Activated T-cell treated with anti-CD3 and anti-CD28 coated beads for 24 hours (primary cell): ENCODE results near the gene CACNG3.
"Not testable (repeated sequence)": the region's sequence is repeated elsewhere in the genome, so short reads cannot be mapped to it uniquely, and the experiment has no call there.

ENCODE experiments used
- DNase-seq: peaks from one replicate; pipeline ENCODE4 v3.0.0-alpha.2; 2020; ENCODE audit warnings: low read depth

Gene CACNG3

GRCh38 chr16:24332582-24333090 lies 76.5 kb downstream of the CACNG3 start:
- no peak for DNase-seq

GRCh38 chr16:24336491-24336890 lies 80.4 kb downstream of the CACNG3 start:
- no peak for DNase-seq

- DNase-seq: no peak
These were observed 80.9 kb downstream of the CACNG3 start for GRCh38 chr16:24337013-24337412.

GRCh38 chr16:24343829-24344228 lies 87.7 kb downstream of the CACNG3 start:
- not testable (repeated sequence) for DNase-seq

- DNase-seq: no peak
These were observed 88.6 kb downstream of the CACNG3 start for GRCh38 chr16:24344784-24345183.

GRCh38 chr16:24345704-24346103 lies 89.6 kb downstream of the CACNG3 start:
- DNase-seq: no peak

GRCh38 chr16:24346734-24347133 lies 90.6 kb downstream of the CACNG3 start:
- DNase-seq: no peak

GRCh38 chr16:24347556-24347955 lies 91.4 kb downstream of the CACNG3 start:
- no peak for DNase-seq

- DNase-seq: no peak
These were observed 92.6 kb downstream of the CACNG3 start for GRCh38 chr16:24348545-24349290.

- no peak for DNase-seq
These were observed 93.2 kb downstream of the CACNG3 start for GRCh38 chr16:24349320-24349719.

- no peak for DNase-seq
These were observed 96.6 kb downstream of the CACNG3 start for GRCh38 chr16:24352746-24353145.

GRCh38 chr16:24353622-24354021 lies 97.5 kb downstream of the CACNG3 start:
- no peak for DNase-seq

- DNase-seq: no peak
These were observed 101.4 kb downstream of the CACNG3 start for GRCh38 chr16:24357511-24357910.

- no peak for DNase-seq
These were observed 102.0 kb downstream of the CACNG3 start for GRCh38 chr16:24358117-24358516.

- no peak for DNase-seq
These were observed 103.4 kb downstream of the CACNG3 start for GRCh38 chr16:24359490-24359889.

GRCh38 chr16:24360936-24361335 lies 104.8 kb downstream of the CACNG3 start:
- DNase-seq: no peak

- DNase-seq: no peak
These were observed 108.5 kb downstream of the CACNG3 start for GRCh38 chr16:24364596-24364995.

- no peak for DNase-seq
These were observed 111.1 kb downstream of the CACNG3 start for GRCh38 chr16:24367186-24367710.

GRCh38 chr16:24372824-24373223 lies 116.7 kb downstream of the CACNG3 start:
- no peak for DNase-seq

- no peak for DNase-seq
These were observed 122.9 kb downstream of the CACNG3 start for GRCh38 chr16:24378999-24379398.

GRCh38 chr16:24381470-24382118 lies 125.5 kb downstream of the CACNG3 start:
- no peak for DNase-seq

- DNase-seq: no peak
These were observed 126.8 kb downstream of the CACNG3 start for GRCh38 chr16:24382762-24383407.

- no peak for DNase-seq
These were observed 138.2 kb downstream of the CACNG3 start for GRCh38 chr16:24394341-24394740.
